Mesenchymal stem cell (in vitro differentiated cells and primary cell): ENCODE results near the gene RHBDF2.
A peak's percentile ranks its signal among the peaks of the same experiment; 100 is the strongest.

Experiments
- DNase-seq: peaks from one replicate; pipeline ENCODE4 v3.0.0-alpha.2; 2013
- H2AFZ ChIP-seq: one replicate; pipeline ENCODE4 v1.6.1; 2013; ENCODE audit warnings: low read depth, mild to moderate bottlenecking, control low read depth, inconsistent platforms, low read length, moderate library complexity
- H2AK5ac ChIP-seq: 2 replicates; pipeline ENCODE4 v1.6.1; 2013; ENCODE audit warnings: low read length, moderate library complexity, mild to moderate bottlenecking, inconsistent platforms; ENCODE audit not compliant: severe bottlenecking
- H2BK120ac ChIP-seq: one replicate; pipeline ENCODE4 v1.6.1; 2013; ENCODE audit warnings: low read depth, mild to moderate bottlenecking, inconsistent platforms, low read length, moderate library complexity
- H2BK12ac ChIP-seq, 2 experiments: one replicate each; pipeline ENCODE4 v1.6.1; 2013; ENCODE audit warnings: inconsistent platforms in 2 of 2, low read length in 2 of 2, mild to moderate bottlenecking in 2 of 2, moderate library complexity in 2 of 2, control low read depth in 1 of 2
- H2BK15ac ChIP-seq: one replicate; pipeline ENCODE4 v1.6.1; 2013; ENCODE audit warnings: mild to moderate bottlenecking, low read depth, inconsistent platforms; ENCODE audit not compliant: poor library complexity, severe bottlenecking
- H2BK5ac ChIP-seq: 2 replicates; pipeline ENCODE4 v1.6.1; 2013; ENCODE audit warnings: low read depth, mild to moderate bottlenecking, low read length, control low read depth, inconsistent platforms; ENCODE audit not compliant: poor library complexity, severe bottlenecking
- H3K14ac ChIP-seq, 2 experiments: one replicate each; pipeline ENCODE4 v1.6.1; 2013; ENCODE audit warnings: inconsistent platforms in 2 of 2, low read length in 2 of 2, control low read depth in 1 of 2, mild to moderate bottlenecking in 1 of 2, moderate library complexity in 1 of 2
- H3K18ac ChIP-seq, 2 experiments: one replicate each; pipeline ENCODE4 v1.6.1; 2013; ENCODE audit warnings: inconsistent platforms in 2 of 2, low read length in 2 of 2, control low read depth in 1 of 2, low read depth in 1 of 2, mild to moderate bottlenecking in 1 of 2
- H3K23ac ChIP-seq, 2 experiments: one replicate each; pipeline ENCODE4 v1.6.1; 2013; ENCODE audit warnings: inconsistent platforms in 2 of 2, low read length in 2 of 2, mild to moderate bottlenecking in 2 of 2, moderate library complexity in 2 of 2, control low read depth in 1 of 2
- H3K27ac ChIP-seq: 2 replicates; pipeline ENCODE4 v1.5.1; 2013; ENCODE audit warnings: mild to moderate bottlenecking, moderate library complexity, low read length, control low read depth, inconsistent platforms; ENCODE audit not compliant: poor library complexity, severe bottlenecking
- H3K27me3 ChIP-seq, 2 experiments: 2 replicates each; pipeline versions ENCODE4 v1.6.1 to v1.7.0; 2013; ENCODE audit warnings: low read length in 2 of 2, mild to moderate bottlenecking in 2 of 2, moderate library complexity in 2 of 2, control low read depth in 1 of 2, inconsistent platforms in 1 of 2; ENCODE audit not compliant: control insufficient read depth in 1 of 2, insufficient read depth in 1 of 2
- H3K36me3 ChIP-seq, 2 experiments: 2 replicates each; pipeline versions ENCODE4 v1.6.1 to v1.7.0; 2013; ENCODE audit warnings: low read length in 2 of 2, control low read depth in 1 of 2, inconsistent platforms in 1 of 2, low read depth in 1 of 2, mild to moderate bottlenecking in 1 of 2; ENCODE audit not compliant: insufficient read depth in 2 of 2, control insufficient read depth in 1 of 2
- H3K4ac ChIP-seq, 2 experiments: one replicate each; pipeline ENCODE4 v1.6.1; 2013; ENCODE audit warnings: inconsistent platforms in 2 of 2, low read length in 2 of 2, mild to moderate bottlenecking in 2 of 2, moderate library complexity in 2 of 2, control low read depth in 1 of 2, low read depth in 1 of 2
- H3K4me1 ChIP-seq: 2 replicates; pipeline ENCODE4 v1.6.1; 2013; ENCODE audit warnings: low read depth, low read length, control low read depth; ENCODE audit not compliant: control insufficient read depth, insufficient read depth
- H3K4me2 ChIP-seq: 2 replicates; pipeline ENCODE4 v1.6.1; 2013; ENCODE audit warnings: low read length, mild to moderate bottlenecking, inconsistent platforms; ENCODE audit not compliant: poor library complexity, severe bottlenecking
- H3K4me3 ChIP-seq, 2 experiments: 2 replicates each; pipeline versions ENCODE4 v1.5.1 to v1.7.0; 2013; ENCODE audit warnings: low read length in 2 of 2, mild to moderate bottlenecking in 2 of 2, control low read depth in 1 of 2, low read depth in 1 of 2; ENCODE audit not compliant: insufficient read depth in 1 of 2
- H3K79me1 ChIP-seq: replicated peaks from 2 replicates; pipeline ENCODE4 v1.6.1; 2013; ENCODE audit warnings: mild to moderate bottlenecking, control low read depth, low read length, inconsistent platforms; ENCODE audit not compliant: poor library complexity, severe bottlenecking
- H3K9ac ChIP-seq: 2 replicates; pipeline ENCODE4 v1.7.0; 2013; ENCODE audit warnings: mild to moderate bottlenecking, low read length, moderate library complexity
- H3K9me3 ChIP-seq: 2 replicates; pipeline ENCODE4 v1.7.0; 2013; ENCODE audit warnings: mild to moderate bottlenecking, low read length; ENCODE audit not compliant: control insufficient read depth
- H4K8ac ChIP-seq: one replicate; pipeline ENCODE4 v1.6.1; 2013; ENCODE audit warnings: inconsistent platforms, mild to moderate bottlenecking, low read length, moderate library complexity
- H4K91ac ChIP-seq: one replicate; pipeline ENCODE4 v1.6.1; 2013; ENCODE audit warnings: mild to moderate bottlenecking, low read length, inconsistent platforms
- WGBS: methylation state at CpG from one replicate; pipeline ENCODE4 v1.1.7; 2013; ENCODE audit warnings: mixed read lengths; 5-methylcytosine and 5-hydroxymethylcytosine counted together

RHBDF2 gene

DNA sequence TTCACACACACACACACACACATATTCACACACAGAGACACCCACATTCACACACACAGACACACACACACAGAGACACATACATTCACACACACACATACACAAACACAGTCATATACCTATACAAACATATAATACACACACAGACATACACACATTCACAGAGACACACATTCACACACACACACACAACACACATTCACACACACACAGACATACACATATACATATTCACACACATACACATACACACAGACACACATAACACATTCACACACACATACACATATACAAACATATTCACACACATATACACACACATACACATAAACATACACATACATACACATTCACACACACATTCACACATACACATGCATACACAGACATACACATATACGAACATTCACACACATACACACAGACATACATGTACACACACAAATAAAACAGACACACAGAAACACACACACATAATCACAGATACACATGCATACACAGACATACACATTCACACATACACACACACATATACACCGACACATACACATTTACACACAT is 46.5 kb upstream of the RHBDF2 start:
- no peak overlapping the region for H3K27ac ChIP-seq
- H3K27me3 ChIP-seq: peaks cover 0 to 3% of the 10 kb centered on the region in 2 experiments

DNA sequence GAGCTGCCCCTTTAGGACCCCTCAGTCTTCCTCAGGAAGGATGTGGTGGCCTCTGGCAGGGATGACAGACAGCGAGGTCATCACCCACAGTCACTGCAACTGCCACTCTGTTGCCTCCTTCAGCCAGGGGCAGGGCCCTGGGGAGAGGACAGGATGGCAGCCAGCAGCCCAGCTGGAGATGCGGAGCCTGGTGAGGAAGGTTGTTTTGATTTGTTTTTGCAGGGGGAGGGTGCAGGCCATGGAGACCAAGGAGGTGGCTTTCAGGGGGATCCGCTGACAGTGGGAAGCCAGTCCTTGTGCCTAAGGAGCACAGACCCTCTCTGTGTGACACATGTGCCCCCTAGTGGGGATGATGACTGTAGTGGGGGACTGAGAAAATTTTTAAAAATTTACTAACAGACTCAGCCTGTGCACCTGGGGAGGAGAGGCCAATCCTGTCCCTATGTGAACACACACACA is 46.0 kb upstream of the RHBDF2 start:
- peak overlapping the region; percentile 98 to 99 for H2BK12ac ChIP-seq
- H3K4ac ChIP-seq: peak overlapping the region; percentile 5 to 62
- H3K36me3 ChIP-seq: peaks cover 2 to 6% of the 10 kb centered on the region in 2 experiments
- H3K9me3 ChIP-seq: no peaks in the 10 kb centered on the region
- peak overlapping the region; percentile 12 for H2AK5ac ChIP-seq
- H3K4me2 ChIP-seq: no peak overlapping the region
- H3K23ac ChIP-seq: peak overlapping the region in 1 of 2 experiments; percentile 11
- peak overlapping the region; percentile 71 for H2BK120ac ChIP-seq
- H2BK5ac ChIP-seq: no peak overlapping the region
- no peak overlapping the region for H2AFZ ChIP-seq
- peak overlapping the region; percentile 30 for H2BK15ac ChIP-seq
- peak overlapping the region; percentile 64 for H3K9ac ChIP-seq
- 15% methylated on average over 3 of the region's 3 CpGs for WGBS
- H4K91ac ChIP-seq: peak overlapping the region; percentile 95
- peaks cover 36% of the 10 kb centered on the region for H3K4me1 ChIP-seq
- H3K18ac ChIP-seq: peak overlapping the region; percentile 75 to 97
- peaks cover 0 to 6% of the 10 kb centered on the region in 2 experiments for H3K27me3 ChIP-seq
- no peaks in the 10 kb centered on the region for H3K79me1 ChIP-seq
- H3K4me3 ChIP-seq: no peak overlapping the region
- peak overlapping the region; percentile 24 for H4K8ac ChIP-seq
- no peak overlapping the region for H3K27ac ChIP-seq
- H3K14ac ChIP-seq: peak overlapping the region in 1 of 2 experiments; percentile 46
- peak; percentile 80 for DNase-seq

More for the DNA sequence above, 46.5 kb upstream of the RHBDF2 start:
- no peak overlapping the region for H2BK15ac ChIP-seq
- no peak overlapping the region for H3K4me2 ChIP-seq
- H2BK5ac ChIP-seq: no peak overlapping the region
- peak overlapping the region in 1 of 2 experiments; percentile 75 for H3K18ac ChIP-seq
- H3K9me3 ChIP-seq: no peaks in the 10 kb centered on the region
- H3K9ac ChIP-seq: no peak overlapping the region
- H2AFZ ChIP-seq: no peak overlapping the region
- H2BK120ac ChIP-seq: no peak overlapping the region
- no peak overlapping the region for H3K14ac ChIP-seq
- H2AK5ac ChIP-seq: no peak overlapping the region
- H2BK12ac ChIP-seq: peak overlapping the region in 1 of 2 experiments; percentile 84
- DNase-seq: no peak
- peak overlapping the region in 1 of 2 experiments; percentile 61 for H3K23ac ChIP-seq
- H3K36me3 ChIP-seq: peaks cover 0 to 6% of the 10 kb centered on the region in 2 experiments
- no peak overlapping the region for H4K91ac ChIP-seq
- no peak overlapping the region for H3K4me3 ChIP-seq
- H3K4ac ChIP-seq: no peak overlapping the region
- 95% methylated on average over 2 of the region's 2 CpGs for WGBS
- H3K79me1 ChIP-seq: no peaks in the 10 kb centered on the region
- H3K4me1 ChIP-seq: peaks cover 36% of the 10 kb centered on the region
- no peak overlapping the region for H4K8ac ChIP-seq

DNA sequence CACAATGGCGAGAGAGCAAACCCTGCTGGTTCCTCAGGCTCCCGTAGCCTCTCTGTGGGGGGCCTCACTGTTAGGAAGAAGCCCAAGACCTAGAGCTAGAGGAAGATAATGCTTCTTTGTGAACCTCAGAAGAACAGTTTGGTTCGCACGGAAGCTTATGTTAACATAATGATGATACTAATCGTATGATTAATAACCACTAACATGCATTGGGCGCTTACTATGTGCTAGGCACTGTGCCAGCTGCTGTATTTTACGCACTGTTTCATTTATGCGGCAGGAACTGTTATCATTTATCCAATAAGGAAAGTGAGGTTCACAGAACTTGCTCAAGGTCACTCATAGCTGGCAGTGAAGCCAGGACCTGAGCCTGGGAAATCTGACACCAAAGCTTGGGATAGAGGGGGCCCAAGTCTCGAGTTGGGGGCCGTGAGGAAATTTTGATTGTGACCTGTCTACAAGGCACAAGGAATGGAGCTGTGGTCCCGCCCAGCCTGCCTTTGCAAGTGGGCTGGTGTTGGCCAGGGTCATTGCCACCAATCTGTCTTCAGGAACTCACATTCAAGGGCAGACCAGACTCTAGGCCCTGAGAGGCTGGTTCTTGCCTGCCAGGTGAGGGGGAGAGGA is 45.4 kb upstream of the RHBDF2 start:
- Histone ChIP-seq H3K79me1 (no peaks in the 10 kb centered on the region), H3K18ac (peak overlapping the region; percentile 78 to 97), H3K4me2 (no peak overlapping the region), H3K4ac (peak overlapping the region; percentile 28 to 90), H2BK120ac (peak overlapping the region; percentile 71), H2AK5ac (peak overlapping the region; percentile 12), H4K8ac (peak overlapping the region; percentile 39), H3K9me3 (no peaks in the 10 kb centered on the region), H3K36me3 (peaks cover 2 to 6% of the 10 kb centered on the region in 2 experiments), H3K4me1 (peaks cover 36% of the 10 kb centered on the region), H3K27me3 (peaks cover 0 to 6% of the 10 kb centered on the region in 2 experiments), H2BK12ac (peak overlapping the region; percentile 98 to 99), H3K14ac (peak overlapping the region in 1 of 2 experiments; percentile 46), H3K4me3 (no peak overlapping the region), H3K27ac (no peak overlapping the region), H3K23ac (peak overlapping the region in 1 of 2 experiments; percentile 11), H4K91ac (peak overlapping the region; percentile 95), H2BK15ac (peak overlapping the region; percentile 64), H2BK5ac (no peak overlapping the region), H3K9ac (peak overlapping the region; percentile 64), H2AFZ (no peak overlapping the region)
- 21% methylated on average over 9 of the region's 11 CpGs for WGBS
- peak; percentile 94 for DNase-seq

- Histone ChIP-seq H2BK120ac (peak overlapping the region; percentile 8), H3K4me1 (peaks cover 38% of the 10 kb centered on the region), H3K9ac (no peak overlapping the region), H3K9me3 (no peaks in the 10 kb centered on the region), H2BK15ac (peak overlapping the region; percentile 64), H2AFZ (no peak overlapping the region), H3K23ac (no peak overlapping the region), H3K4me3 (no peak overlapping the region), H3K27ac (no peak overlapping the region), H3K79me1 (no peaks in the 10 kb centered on the region), H3K14ac (peak overlapping the region in 1 of 2 experiments; percentile 86), H2BK5ac (no peak overlapping the region), H3K27me3 (peaks cover 0 to 6% of the 10 kb centered on the region in 2 experiments), H2BK12ac (peak overlapping the region; percentile 97 to 98), H2AK5ac (no peak overlapping the region), H3K36me3 (peaks cover 2 to 6% of the 10 kb centered on the region in 2 experiments), H3K18ac (peak overlapping the region; percentile 78 to 94), H4K8ac (peak overlapping the region; percentile 39), H4K91ac (peak overlapping the region; percentile 83), H3K4ac (peak overlapping the region; percentile 28 to 90), H3K4me2 (no peak overlapping the region)
- WGBS: 77% methylated on average over 13 of the region's 13 CpGs
- peak; percentile 17 for DNase-seq
Observed at GRCh38 chr17:76545918-76546555, 44.8 kb upstream of the RHBDF2 start.
